DMS 273 (cell line): ENCODE data around the gene F8.
A peak's percentile ranks its signal among the peaks of the same experiment; 100 is the strongest.

Experiments
- DNase-seq: peaks from one replicate; lab custom pipeline; 2025; ENCODE audit not compliant: unreplicated experiment; lab: John Stamatoyannopoulos, UW

Gene F8

DNA sequence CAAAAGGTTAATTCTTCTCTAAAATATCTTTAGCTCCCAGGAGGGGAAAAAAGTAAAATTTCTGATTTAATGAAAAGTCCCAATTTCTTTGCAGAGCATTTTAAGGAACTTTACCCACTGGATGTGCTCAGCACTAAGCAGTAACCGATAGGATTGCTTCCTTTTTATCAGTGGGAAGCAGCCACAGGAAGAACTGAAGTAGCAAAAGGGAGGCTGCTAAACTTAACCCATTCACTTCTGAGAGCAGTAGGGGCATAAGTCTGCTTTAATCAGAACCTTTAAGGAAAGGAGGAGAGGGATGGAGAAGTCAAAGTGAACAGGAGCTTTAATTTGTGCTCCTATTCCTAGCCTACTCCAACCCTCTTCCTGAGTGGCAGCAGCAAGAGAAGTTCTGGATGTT is at the start of gene F8:
Gene F8 (minus strand): TSS at position 139 of the 400 bp plus-strand sequence. CDS start 171 bp downstream, outside the sequence.
- DNase-seq: no peak

- peak; percentile 63 for DNase-seq
These were observed 49.3 kb upstream of the F8 start for GRCh38 chrX:155071694-155072280.

- peak; percentile 97 for DNase-seq
These were observed 48.6 kb upstream of the F8 start, which contains the start of the genes BRCC3, CMC4 and MTCP1 for GRCh38 chrX:155070975-155071693. BRCC3 (plus strand) TSS chrX:155071508; CDS start chrX:155071528, 20 bp downstream. CMC4 (minus strand) TSS chrX:155071136; CDS start chrX:155064023, 7,113 bp downstream. MTCP1 (minus strand) TSS chrX:155071136; CDS start chrX:155066010, 5,126 bp downstream.

GRCh38 chrX:155070663-155070974 is 48.1 kb upstream of the F8 start:
- no peak for DNase-seq

GRCh38 chrX:155070038-155070437 is 47.5 kb upstream of the F8 start:
- DNase-seq: peak; percentile 44

- no peak for DNase-seq
These were observed 46.9 kb upstream of the F8 start for GRCh38 chrX:155069414-155069813.

DNA sequence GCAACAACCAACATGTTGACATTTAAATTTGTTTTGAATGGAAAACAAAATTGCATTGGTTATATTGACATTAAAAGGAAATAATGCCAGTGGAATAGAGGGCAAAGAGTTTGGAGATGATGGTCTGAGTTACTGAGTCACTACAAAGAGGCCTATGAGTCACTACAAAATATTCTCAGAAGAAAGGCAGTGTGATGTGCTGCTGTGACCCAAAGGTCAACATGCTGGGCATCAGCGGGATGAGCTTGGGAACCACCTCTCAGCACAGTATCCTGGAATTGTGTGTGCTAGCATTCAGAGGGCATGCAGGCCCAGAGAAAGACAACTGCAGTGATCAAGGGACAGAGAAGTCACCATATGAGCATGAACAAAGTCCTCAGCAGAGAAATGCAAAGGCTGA is 45.6 kb upstream of the F8 start:
- no peak for DNase-seq

DNA sequence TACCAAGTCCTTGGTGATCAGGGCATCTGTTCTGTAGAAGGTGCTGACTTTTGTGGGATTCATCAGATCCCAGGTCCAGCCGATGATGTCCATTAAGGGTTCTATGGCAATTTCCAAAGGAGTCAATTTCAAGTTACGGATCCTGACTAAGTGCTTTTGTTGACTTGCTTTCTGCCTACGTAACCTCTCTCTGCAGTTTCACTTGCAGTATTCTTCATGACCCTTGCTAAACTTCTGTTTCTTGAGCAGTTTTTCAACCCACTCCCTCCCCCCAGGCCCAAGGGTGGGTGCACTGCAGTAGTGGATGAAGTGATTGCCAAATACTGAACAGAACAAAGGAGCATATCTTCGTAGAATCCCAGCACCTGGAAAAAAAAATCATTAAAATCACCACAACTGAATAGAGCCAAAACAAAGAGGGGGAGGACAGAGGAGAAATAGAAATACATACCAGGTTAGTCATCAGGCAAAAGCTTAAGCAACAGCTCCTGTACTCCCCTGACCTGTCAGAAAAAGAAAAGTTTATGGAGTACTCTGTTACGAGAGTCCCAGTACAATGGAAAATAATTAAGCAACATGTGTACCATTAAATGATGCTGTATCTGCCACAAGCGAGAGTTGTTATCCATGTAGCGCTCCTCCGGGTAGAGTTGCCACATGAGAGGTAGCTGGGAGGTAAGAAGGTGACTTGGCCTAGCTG is 42.7 kb upstream of the F8 start:
- DNase-seq: no peak

GRCh38 chrX:155061760-155062159 is 39.2 kb upstream of the F8 start:
- no peak for DNase-seq

DNA sequence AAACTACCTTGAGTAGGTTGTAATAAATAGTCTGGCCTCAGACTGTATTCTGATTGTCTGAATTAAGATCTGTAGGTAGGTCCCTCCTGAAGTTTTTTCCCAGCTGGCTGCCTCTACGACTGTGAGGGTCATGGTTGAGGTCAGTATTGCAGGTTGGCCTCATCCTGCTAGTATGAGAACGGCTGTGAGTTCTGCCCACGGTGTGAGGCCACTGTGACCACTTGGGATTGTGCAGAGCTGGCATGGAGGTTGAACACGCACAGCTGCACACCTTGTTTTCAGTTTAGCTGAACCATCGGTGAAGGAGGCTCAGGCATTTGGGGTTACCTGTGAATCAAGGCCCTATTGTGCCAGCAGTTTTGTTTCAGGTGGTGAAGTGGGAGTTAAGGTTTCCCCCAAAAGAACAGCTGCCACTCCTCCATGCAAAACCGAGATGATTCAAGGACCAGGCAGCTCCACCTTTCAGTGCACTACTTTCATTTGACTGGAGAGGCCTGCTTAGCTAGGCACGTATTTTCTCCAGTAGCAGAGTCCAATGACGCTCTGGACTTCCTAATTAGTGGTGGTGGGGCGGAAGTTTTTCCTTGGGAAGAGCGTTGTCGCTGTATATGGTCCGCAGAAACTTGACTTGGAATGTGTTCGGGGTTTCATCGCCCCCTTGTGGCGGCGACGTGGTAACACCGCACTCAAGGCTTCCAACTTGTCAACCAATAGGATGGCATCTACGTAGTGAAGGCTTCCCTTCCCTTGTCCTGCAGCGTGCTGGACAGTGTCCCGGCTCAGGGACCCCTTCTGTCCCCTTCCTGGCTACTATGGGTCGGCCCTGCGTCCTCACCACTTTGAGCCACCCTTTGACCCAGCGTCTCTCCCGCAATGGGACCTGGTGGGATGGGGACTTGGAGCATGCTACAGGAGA is 34.6 kb upstream of the F8 start:
- DNase-seq: peak; percentile 64

- no peak for DNase-seq
These were observed 33.9 kb upstream of the F8 start for GRCh38 chrX:155056471-155056870.

DNA sequence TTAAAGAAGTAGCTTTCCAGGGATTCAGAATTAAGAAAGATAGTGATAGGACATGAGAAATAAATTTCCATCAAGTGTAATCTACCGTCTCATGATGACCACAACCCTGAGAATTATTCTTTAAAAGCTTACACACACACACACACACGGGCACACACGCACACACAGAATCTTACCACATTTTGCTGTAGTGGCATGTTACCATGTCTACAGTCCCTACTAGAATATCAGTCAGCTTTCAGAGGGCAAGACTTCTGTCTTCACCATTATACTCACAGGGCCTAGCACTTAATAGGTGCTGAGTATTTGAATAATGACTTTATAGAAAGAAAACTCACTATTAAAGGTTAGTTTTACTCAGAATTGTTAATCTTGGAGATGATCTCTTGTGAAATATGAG is 33.0 kb upstream of the F8 start:
- DNase-seq: no peak

- no peak for DNase-seq
These were observed 31.7 kb upstream of the F8 start for GRCh38 chrX:155054255-155054654.

- no peak for DNase-seq
These were observed 31.1 kb upstream of the F8 start for GRCh38 chrX:155053656-155054055.

- no peak for DNase-seq
These were observed 30.4 kb upstream of the F8 start for GRCh38 chrX:155052738-155053498.

DNA sequence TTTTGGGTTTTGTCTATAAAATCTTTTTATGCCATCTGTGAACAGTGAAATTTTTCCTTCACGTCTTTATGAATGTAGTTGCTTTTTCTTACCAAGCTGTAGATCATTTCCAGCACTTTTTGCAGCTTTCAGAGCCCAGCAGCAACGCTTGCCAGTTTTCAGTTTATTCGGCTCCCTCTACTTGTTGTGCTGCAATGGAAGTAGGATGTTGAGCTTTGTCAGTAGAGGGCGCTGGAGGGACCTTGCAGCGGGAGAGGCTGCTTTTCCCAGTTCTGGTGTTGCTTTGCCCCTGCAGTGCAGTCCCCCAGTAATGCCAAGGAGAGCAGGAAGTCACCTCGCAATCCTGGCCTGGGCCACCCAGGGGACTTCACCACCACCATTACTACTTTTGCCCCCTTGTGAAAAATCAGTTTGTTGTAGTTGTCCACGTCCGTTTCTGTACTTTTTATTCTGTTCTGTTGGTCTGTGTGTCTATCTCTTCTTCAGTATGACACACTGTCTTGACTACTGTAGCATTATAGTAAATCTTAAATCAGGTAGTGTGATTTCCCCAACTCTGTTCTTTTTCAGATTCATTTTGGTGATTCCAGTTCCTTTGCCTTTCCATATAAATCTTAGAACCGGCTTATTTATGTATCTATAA is 26.6 kb upstream of the F8 start:
- DNase-seq: peak; percentile 80

GRCh38 chrX:155046811-155047528 is 24.4 kb upstream of the F8 start:
- DNase-seq: no peak

GRCh38 chrX:155046129-155046810 is 23.7 kb upstream of the F8 start:
- DNase-seq: no peak

- no peak for DNase-seq
These were observed 13.2 kb upstream of the F8 start for GRCh38 chrX:155035688-155036087.
